HCT116 (cell line): ENCODE measurements around the gene TNPO1. TPM values are rescaled to one million over a fixed set of nuclear protein-coding genes. Genes with fewer than 3 reads are reported as not detected.

ENCODE experiments used
- ATAC-seq: fragments of 200-7000 bp; cut with Tn5 transposase; 2 replicates; pipeline ENCODE4 v1.9.1; 2020; ENCODE audit warnings: mild to moderate bottlenecking, moderate library complexity
- BruUV-seq: library from RNA; stranded (reverse); fragments of 400-500 nt; replicated peaks from 2 replicates; lab custom pipeline; 2021; lab: Mats Ljungman, UMichigan
- CTCF ChIA-PET: fragments of 300-600 bp; sonication (Branson Sonifier 250); formaldehyde crosslinking; loops from one replicate; lab custom pipeline; 2021; ENCODE audit warnings: antibody characterized with exemption; lab: Charles Lee
- POLR2A ChIA-PET: fragments of 300-600, 350-600 bp; sonication (Branson Sonifier 250); formaldehyde crosslinking; loops from one replicate; lab custom pipeline; 2021; ENCODE audit warnings: antibody characterized with exemption; lab: Charles Lee
- RAD21 ChIA-PET, 2 experiments: fragments of 300-600 bp; sonication (Branson Sonifier 250); formaldehyde crosslinking; loops; one replicate each; lab custom pipeline; 2023; ENCODE audit warnings: low total read pairs in 2 of 2; ENCODE audit not compliant: uncharacterized antibody in 2 of 2, unreplicated experiment in 2 of 2, low non-redundant PET in 1 of 2; lab: Charles Lee
- DNase-seq: peaks from one replicate; pipeline ENCODE4 v3.0.0-alpha.2; 2010; ENCODE audit warnings: low read depth, low spot score
- H2AFZ ChIP-seq: fragments of 200-600 bp; shearing (Covaris generic), sonication (generic); 2 replicates; pipeline ENCODE4 v1.6.1; 2017; ENCODE audit warnings: low read depth, mixed run types, mixed read lengths, antibody characterized with exemption, low read length; ENCODE audit not compliant: poor library complexity, severe bottlenecking
- H3K27ac ChIP-seq: 2 replicates; pipeline ENCODE4 v1.5.1; 2012; ENCODE audit warnings: low read depth, low read length
- H3K27me3 ChIP-seq: fragments of 200-600 bp; sonication (generic); 2 replicates; pipeline ENCODE4 v1.6.1; 2016; ENCODE audit warnings: mixed run types, low read length, mixed read lengths; ENCODE audit not compliant: insufficient read depth
- H3K36me3 ChIP-seq, 2 experiments: fragments of 200-500 bp in 1 of 2; fragments of 200-600 bp in 1 of 2; sonication (Bioruptor generic) in 1 of 2; sonication (generic) in 1 of 2; 2 replicates each; pipeline versions ENCODE4 v1.5.1 to v1.6.1; 2014 to 2016; ENCODE audit warnings: low read length in 2 of 2, inconsistent platforms in 1 of 2, mixed read lengths in 1 of 2, mixed run types in 1 of 2; ENCODE audit not compliant: insufficient read depth in 2 of 2, control insufficient read depth in 1 of 2
- H3K4me1 ChIP-seq, 2 experiments: fragments of 200-600 bp in 1 of 2; sonication (generic) in 1 of 2; 2 replicates each; pipeline versions ENCODE4 v1.5.1 to v1.6.1; 2012 to 2017; ENCODE audit warnings: low read length in 2 of 2, inconsistent platforms in 1 of 2, mild to moderate bottlenecking in 1 of 2, mixed read lengths in 1 of 2, mixed run types in 1 of 2, moderate library complexity in 1 of 2; ENCODE audit not compliant: insufficient read depth in 2 of 2, control insufficient read depth in 1 of 2
- H3K4me2 ChIP-seq: fragments of 200-600 bp; sonication (generic); 2 replicates; pipeline ENCODE4 v1.6.1; 2017; ENCODE audit warnings: mixed run types, low read length, mixed read lengths
- H3K4me3 ChIP-seq, 2 experiments: fragments of 200-600 bp in 1 of 2; sonication (generic) in 1 of 2; replicated peaks in 1 of 2; 2 replicates each; pipeline ENCODE4 v1.5.1; 2011 to 2016; ENCODE audit warnings: low read length in 2 of 2, control low read depth in 1 of 2, low read depth in 1 of 2, mild to moderate bottlenecking in 1 of 2, mixed read lengths in 1 of 2, mixed run types in 1 of 2
- H3K79me2 ChIP-seq: fragments of 200-600 bp; sonication (generic); 2 replicates; pipeline ENCODE4 v1.6.1; 2017; ENCODE audit warnings: mild to moderate bottlenecking, mixed run types, low read length, moderate library complexity, mixed read lengths; ENCODE audit not compliant: insufficient read depth
- H3K9ac ChIP-seq: fragments of 200-600 bp; sonication (generic); 2 replicates; pipeline ENCODE4 v1.6.1; 2016; ENCODE audit warnings: low read length, mixed read lengths
- H3K9me2 ChIP-seq: fragments of 200-600 bp; sonication (generic), shearing (Covaris generic); 2 replicates; pipeline ENCODE4 v1.6.1; 2017; ENCODE audit warnings: mixed run types, mild to moderate bottlenecking, moderate library complexity; ENCODE audit not compliant: insufficient read depth
- H3K9me3 ChIP-seq, 2 experiments: fragments of 200-500 bp in 1 of 2; fragments of 200-600 bp in 1 of 2; sonication (Bioruptor generic) in 1 of 2; sonication (generic) in 1 of 2; 2 replicates each; pipeline ENCODE4 v1.6.1; 2014 to 2017; ENCODE audit warnings: low read length in 2 of 2, mixed read lengths in 2 of 2, inconsistent platforms in 1 of 2, low read depth in 1 of 2, mild to moderate bottlenecking in 1 of 2, mixed run types in 1 of 2, moderate library complexity in 1 of 2; ENCODE audit not compliant: control insufficient read depth in 1 of 2, insufficient read depth in 1 of 2
- H4K20me1 ChIP-seq: fragments of 200-600 bp; sonication (generic), shearing (Covaris generic); 2 replicates; pipeline ENCODE4 v1.6.1; 2017; ENCODE audit warnings: mixed run types, mild to moderate bottlenecking, moderate library complexity; ENCODE audit not compliant: insufficient read depth
- CBX3 ChIP-seq: IDR thresholded peaks from 2 replicates; pipeline ENCODE4 v1.6.1; 2012; ENCODE audit warnings: low read depth
- CEBPB ChIP-seq: IDR thresholded peaks from 2 replicates; pipeline ENCODE4 v1.6.1; 2012; ENCODE audit warnings: low read depth
- EGR1 ChIP-seq: IDR thresholded peaks from 2 replicates; pipeline ENCODE4 v1.6.1; 2012; ENCODE audit warnings: low read depth
- ELF1 ChIP-seq: IDR thresholded peaks from 2 replicates; pipeline ENCODE4 v1.6.1; 2012; ENCODE audit warnings: low read depth, borderline replicate concordance
- EZH2 ChIP-seq: fragments of 200-600 bp; sonication (generic); IDR thresholded peaks from 2 replicates; pipeline ENCODE4 v1.6.1; 2017; ENCODE audit warnings: antibody characterized with exemption, mixed run types
- FOSL1 ChIP-seq: IDR thresholded peaks from 2 replicates; pipeline ENCODE4 v1.6.1; 2012; ENCODE audit warnings: low read depth
- JUND ChIP-seq: IDR thresholded peaks from 2 replicates; pipeline ENCODE4 v1.6.1; 2012
- POLR2A ChIP-seq: IDR thresholded peaks from 2 replicates; pipeline ENCODE4 v1.7.0; 2011; ENCODE audit warnings: borderline replicate concordance; ENCODE audit not compliant: insufficient read depth, insufficient read length; ENCODE audit errors: extremely low read depth
- RAD21 ChIP-seq: IDR thresholded peaks from 2 replicates; pipeline ENCODE4 v1.6.1; 2012; ENCODE audit warnings: low read depth, mild to moderate bottlenecking
- SRF ChIP-seq: IDR thresholded peaks from 2 replicates; pipeline ENCODE4 v1.6.1; 2012; ENCODE audit warnings: low read depth
- TCF7L2 ChIP-seq: IDR thresholded peaks from 2 replicates; pipeline ENCODE4 v1.7.0; 2011; ENCODE audit warnings: borderline replicate concordance, inconsistent platforms; ENCODE audit not compliant: insufficient read depth, insufficient read length; ENCODE audit errors: extremely low read depth
- YY1 ChIP-seq: IDR thresholded peaks from 2 replicates; pipeline ENCODE4 v1.6.1; 2011; ENCODE audit warnings: low read length, low read depth, moderate library complexity, mild to moderate bottlenecking; ENCODE audit not compliant: insufficient replicate concordance; ENCODE audit errors: extremely low read depth
- ZFX ChIP-seq: fragments of 450-650 bp; IDR thresholded peaks from 2 replicates; pipeline ENCODE4 v1.6.1; 2017
- ZNF274 ChIP-seq: fragments of 200-500 bp; sonication (Bioruptor generic); IDR thresholded peaks from 2 replicates; pipeline ENCODE4 v1.6.1; 2014; ENCODE audit warnings: mild to moderate bottlenecking, low read depth, low read length, inconsistent platforms
- intact Hi-C: fragments of 100-400 bp; cut with micrococcal nuclease; formaldehyde crosslinking; loops from 2 replicates; pipeline ENCODE4 v1.10.0; 2022
- total RNA-seq: library from RNA; stranded (reverse); gene quantifications from one replicate; pipeline ENCODE4 v1.2.1, GENCODE V29; 2021; ENCODE audit not compliant: unreplicated experiment
- TF ChIP-seq, protein P1 (sequence below): IDR thresholded peaks from 2 replicates; pipeline ENCODE4 v1.6.1; 2012
- TF ChIP-seq, protein P2 (sequence below): IDR thresholded peaks from 2 replicates; pipeline ENCODE4 v1.6.1; 2012
- TF ChIP-seq, protein P3 (sequence below): IDR thresholded peaks from 2 replicates; pipeline ENCODE4 v1.6.1; 2012; ENCODE audit warnings: low read depth
- TF ChIP-seq, protein P4 (sequence below): IDR thresholded peaks from 2 replicates; pipeline ENCODE4 v1.6.1; 2011; ENCODE audit warnings: mild to moderate bottlenecking, low read length, moderate library complexity; ENCODE audit not compliant: insufficient replicate concordance; ENCODE audit errors: extremely low read depth

Gene TNPO1
- total RNA-seq, 1 experiment from 2014 or later: 104 TPM

- TF ChIP-seq SRF (no peak), POLR2A (no peak)
- TF ChIP-seq, all 23 proteins: peak for 0
These were observed 6.5 kb downstream of the TNPO1 start (continued) for GRCh38 chr5:72822944-72823343.

DNA sequence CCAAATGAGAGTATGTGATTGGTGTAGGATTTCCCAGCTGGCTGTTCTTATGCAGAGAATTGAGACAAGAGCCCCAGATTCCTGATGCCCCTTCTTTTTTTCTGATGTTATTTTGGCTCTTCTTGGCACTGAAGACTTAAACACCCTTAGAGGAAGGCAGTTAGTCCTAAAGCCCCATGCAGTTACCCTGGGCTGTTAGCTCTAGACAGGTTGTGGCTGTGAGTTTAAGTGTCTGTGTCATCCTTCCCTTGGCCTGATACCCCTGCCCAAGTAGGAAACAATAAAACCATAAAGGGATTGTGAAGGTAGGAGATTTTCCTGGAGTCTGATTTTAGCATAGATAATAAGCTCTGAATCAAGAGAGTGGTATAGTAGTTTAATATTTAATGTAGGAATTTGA lies 13.2 kb downstream of the TNPO1 start:
- 0 out of 2 replicates have a peak, but pooled peaks cover 4% of the 10 kb centered on the region for H4K20me1 ChIP-seq
- intact Hi-C loops: no loop called here
- DNase-seq: no peak
- no TSS peak for BruUV-seq
- H3K9me3 ChIP-seq: no peaks in the 10 kb centered on the region
- H3K4me3 ChIP-seq: no peak overlapping the region
- RAD21 ChIA-PET: no interaction called here
- no peak for TF ChIP-seq EGR1
- TF ChIP-seq JUND: no peak
- no peak for TF ChIP-seq POLR2A
- TF ChIP-seq ZNF274: no peak
- TF ChIP-seq, protein P1, sequence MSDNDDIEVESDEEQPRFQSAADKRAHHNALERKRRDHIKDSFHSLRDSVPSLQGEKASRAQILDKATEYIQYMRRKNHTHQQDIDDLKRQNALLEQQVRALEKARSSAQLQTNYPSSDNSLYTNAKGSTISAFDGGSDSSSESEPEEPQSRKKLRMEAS: no peak
- no peak for TF ChIP-seq YY1
- TF ChIP-seq, protein P2, sequence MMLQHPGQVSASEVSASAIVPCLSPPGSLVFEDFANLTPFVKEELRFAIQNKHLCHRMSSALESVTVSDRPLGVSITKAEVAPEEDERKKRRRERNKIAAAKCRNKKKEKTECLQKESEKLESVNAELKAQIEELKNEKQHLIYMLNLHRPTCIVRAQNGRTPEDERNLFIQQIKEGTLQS: no peak
- TF ChIP-seq, protein P3, sequence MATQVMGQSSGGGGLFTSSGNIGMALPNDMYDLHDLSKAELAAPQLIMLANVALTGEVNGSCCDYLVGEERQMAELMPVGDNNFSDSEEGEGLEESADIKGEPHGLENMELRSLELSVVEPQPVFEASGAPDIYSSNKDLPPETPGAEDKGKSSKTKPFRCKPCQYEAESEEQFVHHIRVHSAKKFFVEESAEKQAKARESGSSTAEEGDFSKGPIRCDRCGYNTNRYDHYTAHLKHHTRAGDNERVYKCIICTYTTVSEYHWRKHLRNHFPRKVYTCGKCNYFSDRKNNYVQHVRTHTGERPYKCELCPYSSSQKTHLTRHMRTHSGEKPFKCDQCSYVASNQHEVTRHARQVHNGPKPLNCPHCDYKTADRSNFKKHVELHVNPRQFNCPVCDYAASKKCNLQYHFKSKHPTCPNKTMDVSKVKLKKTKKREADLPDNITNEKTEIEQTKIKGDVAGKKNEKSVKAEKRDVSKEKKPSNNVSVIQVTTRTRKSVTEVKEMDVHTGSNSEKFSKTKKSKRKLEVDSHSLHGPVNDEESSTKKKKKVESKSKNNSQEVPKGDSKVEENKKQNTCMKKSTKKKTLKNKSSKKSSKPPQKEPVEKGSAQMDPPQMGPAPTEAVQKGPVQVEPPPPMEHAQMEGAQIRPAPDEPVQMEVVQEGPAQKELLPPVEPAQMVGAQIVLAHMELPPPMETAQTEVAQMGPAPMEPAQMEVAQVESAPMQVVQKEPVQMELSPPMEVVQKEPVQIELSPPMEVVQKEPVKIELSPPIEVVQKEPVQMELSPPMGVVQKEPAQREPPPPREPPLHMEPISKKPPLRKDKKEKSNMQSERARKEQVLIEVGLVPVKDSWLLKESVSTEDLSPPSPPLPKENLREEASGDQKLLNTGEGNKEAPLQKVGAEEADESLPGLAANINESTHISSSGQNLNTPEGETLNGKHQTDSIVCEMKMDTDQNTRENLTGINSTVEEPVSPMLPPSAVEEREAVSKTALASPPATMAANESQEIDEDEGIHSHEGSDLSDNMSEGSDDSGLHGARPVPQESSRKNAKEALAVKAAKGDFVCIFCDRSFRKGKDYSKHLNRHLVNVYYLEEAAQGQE: no peak
- no peak for TF ChIP-seq FOSL1
- no peak for TF ChIP-seq ZFX
- TF ChIP-seq CBX3: no peak
- TF ChIP-seq, protein P4, sequence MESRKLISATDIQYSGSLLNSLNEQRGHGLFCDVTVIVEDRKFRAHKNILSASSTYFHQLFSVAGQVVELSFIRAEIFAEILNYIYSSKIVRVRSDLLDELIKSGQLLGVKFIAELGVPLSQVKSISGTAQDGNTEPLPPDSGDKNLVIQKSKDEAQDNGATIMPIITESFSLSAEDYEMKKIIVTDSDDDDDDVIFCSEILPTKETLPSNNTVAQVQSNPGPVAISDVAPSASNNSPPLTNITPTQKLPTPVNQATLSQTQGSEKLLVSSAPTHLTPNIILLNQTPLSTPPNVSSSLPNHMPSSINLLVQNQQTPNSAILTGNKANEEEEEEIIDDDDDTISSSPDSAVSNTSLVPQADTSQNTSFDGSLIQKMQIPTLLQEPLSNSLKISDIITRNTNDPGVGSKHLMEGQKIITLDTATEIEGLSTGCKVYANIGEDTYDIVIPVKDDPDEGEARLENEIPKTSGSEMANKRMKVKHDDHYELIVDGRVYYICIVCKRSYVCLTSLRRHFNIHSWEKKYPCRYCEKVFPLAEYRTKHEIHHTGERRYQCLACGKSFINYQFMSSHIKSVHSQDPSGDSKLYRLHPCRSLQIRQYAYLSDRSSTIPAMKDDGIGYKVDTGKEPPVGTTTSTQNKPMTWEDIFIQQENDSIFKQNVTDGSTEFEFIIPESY: no peak
- no peak for TF ChIP-seq ELF1
- no peak for TF ChIP-seq EZH2
- no peak for TF ChIP-seq TCF7L2
- TF ChIP-seq CEBPB: no peak
- no peak for TF ChIP-seq RAD21
- H3K4me1 ChIP-seq: no peaks in the 10 kb centered on the region
- no peak for ATAC-seq
- POLR2A ChIA-PET: interaction anchor here (1.0 kb wide), 1 partner anchor 11 kb away, joined by 3 read pairs; no protein-coding TSS in a partner anchor
- no peak overlapping the region for H3K9ac ChIP-seq
- H3K9me2 ChIP-seq: no peaks in the 10 kb centered on the region
- CTCF ChIA-PET: interaction anchor here (2.4 kb wide), 1 partner anchor 11 kb away, joined by 9 read pairs; no protein-coding TSS in a partner anchor
- no peaks in the 10 kb centered on the region for H3K27me3 ChIP-seq
- H3K4me2 ChIP-seq: no peak overlapping the region
- H2AFZ ChIP-seq: no peak overlapping the region
- H3K27ac ChIP-seq: no peak overlapping the region
- peaks cover 4% of the 10 kb centered on the region; the same call in 1 of the 2 replicates for H3K79me2 ChIP-seq
- H3K36me3 ChIP-seq: no peaks in the 10 kb centered on the region
